Measurements from ENCODE around the gene DMWD.

The DMWD gene

DNA sequence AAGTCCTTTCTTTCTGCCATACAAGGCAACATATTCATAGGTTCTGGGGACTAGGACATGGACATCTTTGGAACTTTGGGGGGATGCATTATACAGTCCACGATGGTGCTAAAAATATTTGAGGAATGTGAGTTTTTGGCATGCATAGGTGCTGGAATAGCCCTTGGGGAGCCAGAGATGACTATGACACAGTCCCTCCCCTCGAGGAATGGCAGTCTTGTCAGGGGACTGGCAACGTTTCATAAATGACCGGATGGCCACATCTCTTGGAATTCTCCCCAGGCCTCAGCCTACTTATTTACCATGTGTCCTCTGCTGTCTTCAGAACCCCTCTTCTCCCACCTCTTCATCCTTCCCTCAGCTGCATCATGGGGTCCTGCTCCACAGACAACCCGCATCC, 45.8 kb downstream of the DMWD start:
- no peak for DNase-seq (ENCODE audit: low read depth in 2 of 2)

DNA sequence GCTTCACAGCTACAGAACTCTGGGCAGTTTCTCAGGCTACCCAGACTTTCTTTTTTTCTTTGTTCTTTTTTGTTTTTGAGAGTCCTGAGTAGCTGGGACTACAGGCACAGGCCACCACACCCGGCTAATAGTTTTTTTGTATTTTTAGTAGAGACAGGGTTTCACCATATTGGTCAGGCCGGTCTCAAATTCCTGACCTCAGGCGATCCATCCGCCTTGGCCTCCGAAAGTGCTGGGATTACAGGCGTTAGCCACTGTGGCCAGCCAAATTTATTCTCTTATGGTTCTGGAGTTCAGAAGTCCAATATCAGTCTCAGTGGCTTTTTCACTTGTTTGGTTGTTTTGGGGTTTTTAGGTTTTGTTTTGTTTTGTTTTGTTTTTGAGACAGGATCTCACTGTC, 47.0 kb downstream of the DMWD start:
- no peak for DNase-seq (ENCODE audit: low read depth in 2 of 2)

DNA sequence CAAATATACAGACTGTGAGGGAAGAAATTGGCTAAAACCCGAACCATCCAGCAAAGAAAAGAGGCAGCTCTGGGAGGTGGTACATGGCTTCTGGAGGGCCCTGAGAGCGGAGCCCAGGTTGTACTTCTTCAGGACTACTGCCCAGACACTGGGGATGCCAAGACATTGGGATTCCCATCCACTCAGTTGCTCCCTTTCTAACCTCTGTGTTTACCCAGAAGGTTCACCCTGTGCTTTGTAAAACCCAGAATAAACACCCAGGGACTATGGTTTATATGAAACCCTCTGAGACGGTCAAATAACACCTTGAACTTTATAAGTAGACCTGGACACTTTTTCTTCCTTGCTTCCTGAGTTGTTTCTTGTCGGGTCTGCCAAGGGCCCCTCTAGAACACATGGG, 49.7 kb downstream of the DMWD start:
- no peak for DNase-seq (ENCODE audit: low read depth in 2 of 2)

DNA sequence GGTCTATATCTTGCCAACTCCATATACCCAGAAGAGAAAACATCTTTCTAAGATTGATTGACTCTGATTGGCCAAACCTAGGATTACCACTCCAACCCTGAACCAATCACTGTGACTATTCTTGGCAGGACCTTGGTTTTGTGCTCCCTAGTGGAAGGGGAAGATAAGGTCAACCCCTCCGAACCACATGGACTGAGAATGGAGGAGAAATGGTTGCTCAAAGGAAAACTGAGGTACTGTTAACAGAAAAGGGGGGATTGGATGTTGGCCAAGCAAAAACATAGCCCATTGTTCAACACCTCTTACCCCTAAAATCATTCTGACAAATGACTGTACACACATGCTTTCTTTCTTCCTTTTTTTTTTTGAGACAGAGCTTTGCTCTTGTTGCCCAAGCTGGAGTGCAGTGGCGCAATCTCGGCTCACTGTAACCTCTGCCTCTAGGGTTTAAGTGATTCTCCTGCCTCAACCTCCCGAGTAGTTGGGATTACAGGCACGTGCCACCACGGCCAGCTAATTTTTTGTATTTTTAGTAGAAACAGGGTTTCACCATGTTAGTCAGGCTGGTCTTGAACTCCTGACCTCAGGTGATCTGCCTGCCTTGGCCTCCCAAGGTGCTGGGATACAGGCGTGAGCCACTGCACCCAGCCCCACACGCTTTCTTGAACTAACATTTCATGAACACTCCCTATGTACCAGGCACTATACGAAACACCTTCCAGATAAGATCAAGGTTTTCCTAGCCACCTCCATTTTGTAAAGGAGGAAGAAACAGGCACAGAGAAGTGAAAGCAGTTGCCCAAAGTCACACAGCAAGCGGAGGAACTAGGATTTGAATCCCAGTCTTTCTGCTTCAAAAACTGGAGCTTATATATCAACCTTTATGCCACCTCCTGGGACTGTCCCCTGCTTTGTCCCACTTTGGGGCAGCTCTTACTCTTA, 52.9 kb downstream of the DMWD start:
- no peak for DNase-seq (ENCODE audit: low read depth in 2 of 2)

DNA sequence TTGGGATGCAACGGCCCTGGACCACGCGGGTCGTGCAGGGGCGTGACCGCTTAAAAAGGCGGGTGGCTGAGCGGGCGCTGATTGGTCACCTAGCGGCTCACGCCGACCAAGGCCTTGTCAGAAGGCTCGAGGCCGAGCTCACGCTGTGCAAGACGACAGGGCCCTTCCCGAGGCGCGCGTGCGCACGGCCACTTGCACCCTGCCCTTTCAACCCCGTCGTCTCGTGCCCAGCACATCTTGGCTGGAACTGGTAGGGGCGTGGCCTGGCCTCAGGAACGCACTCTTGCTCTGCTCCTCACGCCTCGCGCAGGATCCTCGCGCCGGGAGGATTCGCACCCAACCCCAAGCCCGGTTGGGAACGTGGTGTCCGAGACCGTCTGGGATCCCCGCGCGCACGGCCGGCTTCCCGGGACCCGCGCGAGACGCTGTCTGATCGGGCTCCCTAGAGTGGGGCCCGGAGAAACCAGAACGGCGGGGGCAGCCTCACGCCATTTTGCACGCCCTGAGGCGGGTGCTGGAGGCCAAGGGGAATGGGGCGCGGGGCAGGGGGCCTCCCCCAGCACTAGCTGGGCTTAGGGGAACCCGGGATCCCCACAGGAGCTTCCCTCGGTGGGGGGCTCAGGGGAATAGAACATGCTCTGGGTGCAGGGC, 59.4 kb downstream of the DMWD start, which contains the start of gene MEIOSIN:
TSS of gene MEIOSIN (plus strand) at position 280 of the 651 bp plus-strand sequence. CDS start 1,938 bp downstream, outside the sequence.
- no peak for DNase-seq (ENCODE audit: low read depth in 2 of 2)

Data from stimulated activated CD8-positive, alpha-beta memory T cell treated with anti-CD3 and anti-CD28 coated beads, Interleukin-7, amount 100 ng/mL, for 4 hours (primary cell).